ENCODE measurements around the gene MOGAT1. TPM values are rescaled to one million over a fixed set of nuclear protein-coding genes. Genes with fewer than 3 reads are reported as not detected.

MOGAT1 gene
- polyA plus RNA-seq, 1 of the 3 experiments (the other 2 are of a cell fraction): not detected

DNA sequence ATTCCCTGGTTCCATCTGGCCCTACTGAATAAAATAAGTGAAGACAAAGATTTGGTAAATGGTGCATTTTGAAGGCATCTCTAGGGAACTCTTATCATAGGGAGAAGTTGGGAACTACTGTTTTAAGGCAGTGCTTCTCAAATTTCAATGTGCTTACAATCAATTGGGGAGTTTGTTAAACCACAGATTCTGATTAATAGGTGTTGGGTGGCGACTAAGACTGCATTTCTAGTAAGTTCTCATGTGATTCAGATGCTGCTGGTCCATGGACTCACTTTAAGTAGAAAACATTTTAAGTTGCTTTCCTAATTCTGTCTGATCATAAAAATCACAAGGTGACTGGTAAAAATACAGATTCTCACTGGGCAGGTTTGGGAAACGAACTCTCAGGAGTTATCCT lies 30.1 kb upstream of the MOGAT1 start (continued):
- no peak for TF ChIP-seq GATA2 (CRISPR knock-in tag; IDR thresholded peaks at IDR 0.05)
- TF ChIP-seq, protein P1, sequence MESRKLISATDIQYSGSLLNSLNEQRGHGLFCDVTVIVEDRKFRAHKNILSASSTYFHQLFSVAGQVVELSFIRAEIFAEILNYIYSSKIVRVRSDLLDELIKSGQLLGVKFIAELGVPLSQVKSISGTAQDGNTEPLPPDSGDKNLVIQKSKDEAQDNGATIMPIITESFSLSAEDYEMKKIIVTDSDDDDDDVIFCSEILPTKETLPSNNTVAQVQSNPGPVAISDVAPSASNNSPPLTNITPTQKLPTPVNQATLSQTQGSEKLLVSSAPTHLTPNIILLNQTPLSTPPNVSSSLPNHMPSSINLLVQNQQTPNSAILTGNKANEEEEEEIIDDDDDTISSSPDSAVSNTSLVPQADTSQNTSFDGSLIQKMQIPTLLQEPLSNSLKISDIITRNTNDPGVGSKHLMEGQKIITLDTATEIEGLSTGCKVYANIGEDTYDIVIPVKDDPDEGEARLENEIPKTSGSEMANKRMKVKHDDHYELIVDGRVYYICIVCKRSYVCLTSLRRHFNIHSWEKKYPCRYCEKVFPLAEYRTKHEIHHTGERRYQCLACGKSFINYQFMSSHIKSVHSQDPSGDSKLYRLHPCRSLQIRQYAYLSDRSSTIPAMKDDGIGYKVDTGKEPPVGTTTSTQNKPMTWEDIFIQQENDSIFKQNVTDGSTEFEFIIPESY (IDR thresholded peaks at IDR 0.05; ENCODE audit: borderline replicate concordance, low read depth): no peak

DNA sequence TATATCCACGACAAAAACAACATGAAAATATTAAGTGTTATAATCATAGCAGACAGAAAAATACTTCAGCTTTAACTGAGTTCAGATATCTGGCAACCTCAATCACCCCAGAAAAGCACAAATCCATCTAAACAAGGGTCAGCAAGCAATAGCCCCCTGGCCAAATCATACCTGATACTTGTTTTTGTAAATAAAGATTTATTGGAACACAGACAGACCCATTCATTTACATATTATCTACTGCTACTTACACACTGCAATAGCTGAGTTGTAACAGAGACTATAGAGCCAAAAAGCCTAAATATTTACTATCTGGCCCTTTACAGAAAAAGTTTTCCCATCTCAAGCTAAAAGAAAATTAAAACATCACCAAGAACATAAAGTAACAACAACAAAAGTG lies 28.3 kb upstream of the MOGAT1 start:
- H3K27ac ChIP-seq (ENCODE audit: low read depth in 2 of 2, low read length in 1 of 2): no peak overlapping the region

DNA sequence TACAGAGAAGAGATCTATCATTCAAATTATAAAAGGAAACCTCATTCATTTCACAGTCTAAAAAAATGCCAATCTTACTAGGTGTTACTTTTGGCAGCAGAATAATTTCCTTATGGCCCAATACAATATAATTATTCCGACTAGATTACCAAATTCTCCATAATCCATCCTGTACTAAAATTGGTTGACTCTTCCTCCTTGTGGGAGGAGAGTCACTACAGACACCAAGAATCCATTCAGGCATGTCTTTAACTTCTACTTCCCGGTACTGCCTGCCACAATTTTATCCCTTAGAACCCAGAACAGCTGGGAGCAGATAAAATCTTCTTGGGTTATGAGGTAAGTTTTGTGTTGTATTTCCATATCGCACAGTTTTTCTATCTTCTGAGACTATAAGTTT lies 25.4 kb upstream of the MOGAT1 start:
- CTCF ChIA-PET: no interaction called here
- WGBS (ENCODE audit: low lambda C conversion rate): 89% methylated on average over 3 of the region's 3 CpGs
- H3K79me2 ChIP-seq (ENCODE audit: insufficient read depth): peaks cover 33% of the 10 kb centered on the region

More for the DNA sequence above, 28.3 kb upstream of the MOGAT1 start:
- Histone ChIP-seq H3K36me3 (replicated peaks in 1 of 2; ENCODE audit: control insufficient read depth in 1 of 2, insufficient read depth in 2 of 2, low read length in 1 of 2) (peaks cover 58 to 67% of the 10 kb centered on the region in 2 experiments), H2AFZ (ENCODE audit: low read depth) (no peak overlapping the region), H3K9me3 (no peaks in the 10 kb centered on the region), H3F3A (replicated peaks; ENCODE audit: insufficient read depth) (peaks cover 4% of the 10 kb centered on the region), H3K4me3 (ENCODE audit: low read depth in 2 of 2, low read length in 1 of 2) (no peak overlapping the region), H3K27me3 (ENCODE audit: insufficient read depth) (no peaks in the 10 kb centered on the region), H3K9ac (no peak overlapping the region), H3K9me2 (no peaks in the 10 kb centered on the region), H4K20me1 (ENCODE audit: insufficient read depth) (no peaks in the 10 kb centered on the region), H3K4me1 (ENCODE audit: control insufficient read depth in 1 of 2, insufficient read depth in 2 of 2, low read depth in 1 of 2, low read length in 1 of 2) (no peaks in the 10 kb centered on the region), H3K79me2 (ENCODE audit: insufficient read depth) (peaks cover 4% of the 10 kb centered on the region; the same call in 1 of the 2 replicates), H3K4me2 (no peak overlapping the region)
- ChIA-PET CTCF (interaction anchor here (1.0 kb wide), 1 partner anchor 9 kb away, joined by 3 read pairs; no protein-coding TSS in a partner anchor), POLR2A (no interaction called here)
- DNase-seq: no peak
- no peak for TF ChIP-seq TEAD4 (IDR thresholded peaks at IDR 0.05; ENCODE audit: borderline replicate concordance, insufficient read depth)
- TF ChIP-seq TAF1 (IDR thresholded peaks at IDR 0.05; ENCODE audit: borderline replicate concordance, low read depth, low read length): no peak
- TF ChIP-seq NRF1 (IDR thresholded peaks at IDR 0.05; ENCODE audit: low read depth, low read length): no peak
- 93% methylated on average over 1 of the region's 1 CpG for WGBS (ENCODE audit: low lambda C conversion rate)

More for the DNA sequence above, 25.4 kb upstream of the MOGAT1 start:
- H4K20me1 ChIP-seq (ENCODE audit: insufficient read depth): no peaks in the 10 kb centered on the region
- H3K9me2 ChIP-seq: no peaks in the 10 kb centered on the region
- peaks cover 4% of the 10 kb centered on the region for H3F3A ChIP-seq (replicated peaks; ENCODE audit: insufficient read depth)
- H3K4me3 ChIP-seq (ENCODE audit: low read depth in 2 of 2, low read length in 1 of 2): no peak overlapping the region
- no peak overlapping the region for H2AFZ ChIP-seq (ENCODE audit: low read depth)
- H3K9ac ChIP-seq: no peak overlapping the region
- POLR2A ChIA-PET: no interaction called here
- H3K27me3 ChIP-seq (ENCODE audit: insufficient read depth): no peaks in the 10 kb centered on the region
- peaks cover 41 to 56% of the 10 kb centered on the region in 2 experiments for H3K36me3 ChIP-seq (replicated peaks in 1 of 2; ENCODE audit: control insufficient read depth in 1 of 2, insufficient read depth in 2 of 2, low read length in 1 of 2)
- H3K4me1 ChIP-seq (ENCODE audit: control insufficient read depth in 1 of 2, insufficient read depth in 2 of 2, low read depth in 1 of 2, low read length in 1 of 2): no peaks in the 10 kb centered on the region
- TF ChIP-seq NRF1 (IDR thresholded peaks at IDR 0.05; ENCODE audit: low read depth, low read length): no peak
- no peak for TF ChIP-seq JUND (IDR thresholded peaks at IDR 0.05)
- TF ChIP-seq, protein P2, sequence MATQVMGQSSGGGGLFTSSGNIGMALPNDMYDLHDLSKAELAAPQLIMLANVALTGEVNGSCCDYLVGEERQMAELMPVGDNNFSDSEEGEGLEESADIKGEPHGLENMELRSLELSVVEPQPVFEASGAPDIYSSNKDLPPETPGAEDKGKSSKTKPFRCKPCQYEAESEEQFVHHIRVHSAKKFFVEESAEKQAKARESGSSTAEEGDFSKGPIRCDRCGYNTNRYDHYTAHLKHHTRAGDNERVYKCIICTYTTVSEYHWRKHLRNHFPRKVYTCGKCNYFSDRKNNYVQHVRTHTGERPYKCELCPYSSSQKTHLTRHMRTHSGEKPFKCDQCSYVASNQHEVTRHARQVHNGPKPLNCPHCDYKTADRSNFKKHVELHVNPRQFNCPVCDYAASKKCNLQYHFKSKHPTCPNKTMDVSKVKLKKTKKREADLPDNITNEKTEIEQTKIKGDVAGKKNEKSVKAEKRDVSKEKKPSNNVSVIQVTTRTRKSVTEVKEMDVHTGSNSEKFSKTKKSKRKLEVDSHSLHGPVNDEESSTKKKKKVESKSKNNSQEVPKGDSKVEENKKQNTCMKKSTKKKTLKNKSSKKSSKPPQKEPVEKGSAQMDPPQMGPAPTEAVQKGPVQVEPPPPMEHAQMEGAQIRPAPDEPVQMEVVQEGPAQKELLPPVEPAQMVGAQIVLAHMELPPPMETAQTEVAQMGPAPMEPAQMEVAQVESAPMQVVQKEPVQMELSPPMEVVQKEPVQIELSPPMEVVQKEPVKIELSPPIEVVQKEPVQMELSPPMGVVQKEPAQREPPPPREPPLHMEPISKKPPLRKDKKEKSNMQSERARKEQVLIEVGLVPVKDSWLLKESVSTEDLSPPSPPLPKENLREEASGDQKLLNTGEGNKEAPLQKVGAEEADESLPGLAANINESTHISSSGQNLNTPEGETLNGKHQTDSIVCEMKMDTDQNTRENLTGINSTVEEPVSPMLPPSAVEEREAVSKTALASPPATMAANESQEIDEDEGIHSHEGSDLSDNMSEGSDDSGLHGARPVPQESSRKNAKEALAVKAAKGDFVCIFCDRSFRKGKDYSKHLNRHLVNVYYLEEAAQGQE (IDR thresholded peaks at IDR 0.05; ENCODE audit: low read depth, low read length): no peak
- no peak for TF ChIP-seq FOXM1 (IDR thresholded peaks at IDR 0.05; ENCODE audit: low read depth)
- TF ChIP-seq FOXJ3 (CRISPR knock-in tag; IDR thresholded peaks at IDR 0.05): no peak
- no peak for TF ChIP-seq SMC3 (IDR thresholded peaks at IDR 0.05; ENCODE audit: low read depth, low read length)
- no peak for TF ChIP-seq RXRA (IDR thresholded peaks at IDR 0.05; ENCODE audit: borderline replicate concordance, low read depth)
- no peak for TF ChIP-seq MXI1 (IDR thresholded peaks at IDR 0.05; ENCODE audit: low read depth, low read length)
- TF ChIP-seq, protein P3, sequence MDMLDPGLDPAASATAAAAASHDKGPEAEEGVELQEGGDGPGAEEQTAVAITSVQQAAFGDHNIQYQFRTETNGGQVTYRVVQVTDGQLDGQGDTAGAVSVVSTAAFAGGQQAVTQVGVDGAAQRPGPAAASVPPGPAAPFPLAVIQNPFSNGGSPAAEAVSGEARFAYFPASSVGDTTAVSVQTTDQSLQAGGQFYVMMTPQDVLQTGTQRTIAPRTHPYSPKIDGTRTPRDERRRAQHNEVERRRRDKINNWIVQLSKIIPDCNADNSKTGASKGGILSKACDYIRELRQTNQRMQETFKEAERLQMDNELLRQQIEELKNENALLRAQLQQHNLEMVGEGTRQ (IDR thresholded peaks at IDR 0.05; ENCODE audit: borderline replicate concordance, low read depth, low read length): no peak
- no peak for TF ChIP-seq ELF1 (IDR thresholded peaks at IDR 0.05)
- TF ChIP-seq, protein P4, sequence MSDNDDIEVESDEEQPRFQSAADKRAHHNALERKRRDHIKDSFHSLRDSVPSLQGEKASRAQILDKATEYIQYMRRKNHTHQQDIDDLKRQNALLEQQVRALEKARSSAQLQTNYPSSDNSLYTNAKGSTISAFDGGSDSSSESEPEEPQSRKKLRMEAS (IDR thresholded peaks at IDR 0.05; ENCODE audit: low read depth): no peak
- TF ChIP-seq RAD21 (IDR thresholded peaks at IDR 0.05; ENCODE audit: low read length): no peak
- no peak for TF ChIP-seq RCOR1 (IDR thresholded peaks at IDR 0.05; ENCODE audit: low read length)
- no peak for TF ChIP-seq RFX5 (IDR thresholded peaks at IDR 0.05; ENCODE audit: low read length)
- TF ChIP-seq FOSL2 (IDR thresholded peaks at IDR 0.05; ENCODE audit: borderline replicate concordance, low read depth): no peak
- H3K4me2 ChIP-seq: no peak overlapping the region
- DNase-seq: no peak
- H3K9me3 ChIP-seq: no peaks in the 10 kb centered on the region
- H3K27ac ChIP-seq (ENCODE audit: low read depth in 2 of 2, low read length in 1 of 2): no peak overlapping the region

Measured in SK-N-SH (cell line).